ENCODE results near the gene FOXK2.

Gene FOXK2

DNA sequence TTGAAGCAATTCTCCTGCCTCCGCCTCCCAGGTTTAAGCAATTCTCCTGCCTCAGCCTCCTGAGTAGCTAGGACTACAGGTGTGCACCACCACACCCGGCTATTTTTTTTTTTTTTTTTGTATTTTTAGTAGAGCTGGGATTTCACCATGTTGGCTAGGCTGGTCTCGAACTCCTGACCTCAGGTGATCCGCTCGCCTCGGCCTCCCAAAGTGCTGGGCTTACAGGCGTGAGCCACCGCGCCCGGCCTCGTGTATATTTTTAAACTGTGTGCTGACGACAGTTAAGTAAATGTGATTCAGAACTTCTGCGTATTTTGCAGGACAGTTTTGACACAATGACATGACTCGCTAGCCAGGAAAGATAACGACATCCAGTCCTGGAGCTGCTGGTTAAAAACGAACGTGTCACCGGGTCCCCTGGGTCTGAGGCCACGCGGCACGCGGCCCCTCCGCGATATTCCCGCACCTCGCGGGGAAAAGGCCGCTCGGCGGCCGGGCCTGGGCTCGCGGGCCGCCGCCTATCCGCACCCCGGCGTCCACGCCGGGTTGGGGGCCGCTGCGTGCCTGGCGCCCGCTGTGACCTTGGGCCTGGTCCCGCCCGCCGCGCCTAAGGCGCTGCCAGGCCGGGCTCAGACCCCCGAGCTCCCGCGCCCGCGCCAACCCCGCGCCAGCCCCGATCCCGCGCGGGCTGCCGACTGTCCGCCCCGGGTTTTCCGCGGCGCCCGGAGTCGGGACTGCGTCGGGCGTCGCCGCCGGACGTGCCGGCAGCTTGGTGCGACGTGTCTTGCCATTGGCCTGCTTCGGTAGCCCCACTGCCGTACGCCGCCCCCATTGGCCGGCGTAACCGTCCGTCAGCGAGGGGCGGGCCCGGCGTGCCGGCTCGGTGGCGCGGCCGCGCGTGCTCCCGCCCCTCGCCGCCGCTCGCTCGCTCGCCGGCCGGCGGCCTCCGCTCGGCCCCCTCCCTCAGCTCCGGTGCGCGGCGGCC lies at the start of gene FOXK2:
Gene FOXK2 (plus strand): TSS at position 907 of the 985 bp plus-strand sequence. CDS start 157 bp downstream, outside the sequence.
- DNase-seq (ENCODE audit: low read depth), result peak; percentile 87

DNA sequence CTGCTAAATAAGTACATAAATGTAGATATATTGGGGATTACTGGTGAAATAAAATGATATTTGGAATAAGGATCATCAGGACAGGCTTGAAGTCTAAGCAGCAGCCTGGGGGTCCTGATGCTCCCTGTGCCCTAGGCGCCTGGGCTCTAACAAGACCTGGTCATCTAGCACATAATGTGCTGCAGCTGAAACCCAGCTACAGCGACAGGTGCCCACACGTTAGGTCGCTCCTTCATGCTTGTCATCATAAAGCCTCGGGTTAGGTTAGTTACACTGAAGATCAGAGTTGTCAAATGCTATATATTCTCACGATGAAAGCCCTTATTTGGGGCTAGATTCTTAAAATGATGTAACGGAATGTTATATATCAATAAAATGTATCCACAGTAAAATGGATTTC lies 49.5 kb upstream of the FOXK2 start:
- DNase-seq (ENCODE audit: low read depth), result no peak

DNA sequence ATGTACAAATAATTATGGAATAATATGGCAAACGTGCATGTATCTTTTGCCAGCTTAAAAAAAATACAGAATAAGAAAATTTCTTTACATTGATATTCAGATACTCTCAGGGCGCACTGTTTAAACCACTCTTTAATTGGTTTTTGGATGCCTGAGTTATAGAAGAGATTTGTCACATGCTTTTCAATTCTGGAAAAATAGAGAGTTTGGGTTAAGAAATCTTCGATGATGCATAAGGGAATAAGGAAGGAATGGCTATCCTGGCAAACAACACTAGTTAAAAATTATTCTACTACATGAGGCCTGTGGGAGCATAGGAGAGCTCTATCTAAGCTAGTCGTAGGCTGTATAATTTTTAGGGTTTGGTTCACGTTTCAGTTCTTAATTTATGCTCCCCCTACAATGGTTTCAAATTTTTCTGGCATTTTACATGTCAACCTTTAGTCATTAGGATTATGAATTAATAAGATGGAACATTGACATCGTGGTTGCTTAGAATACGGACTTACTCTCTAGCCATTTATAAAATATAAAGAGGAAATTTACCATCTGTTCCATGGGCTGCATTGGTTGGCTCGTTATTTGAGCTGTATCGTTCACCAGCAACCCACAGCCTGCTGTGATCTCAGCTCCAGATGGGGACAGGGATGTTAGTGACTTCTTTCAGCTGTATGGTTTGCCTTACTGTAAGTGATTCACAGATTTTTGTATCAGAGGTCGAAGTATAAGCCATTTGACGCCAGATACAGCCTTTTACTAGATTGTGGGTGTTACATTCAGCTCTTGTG lies 45.1 kb upstream of the FOXK2 start:
- no peak for DNase-seq (ENCODE audit: low read depth)

DNA sequence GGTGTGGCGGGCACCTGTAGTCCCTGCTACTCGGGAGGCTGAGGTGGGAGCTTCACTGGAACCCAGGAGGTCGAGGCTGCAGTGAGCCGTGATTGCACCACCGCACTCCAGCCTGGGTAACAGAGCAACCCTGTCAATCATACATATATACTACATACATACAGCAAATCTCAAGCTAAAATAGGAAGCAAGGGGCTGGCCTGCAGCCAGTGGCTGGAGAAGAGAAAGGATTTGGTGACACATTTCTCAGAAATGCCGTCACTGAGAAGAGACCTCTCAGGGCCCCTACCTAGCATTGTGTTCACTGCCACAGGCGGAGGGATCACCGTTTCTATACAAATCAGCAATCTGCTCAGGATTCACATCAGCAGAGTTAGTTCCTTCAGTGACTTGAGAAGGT lies 44.1 kb upstream of the FOXK2 start:
- no peak for DNase-seq (ENCODE audit: low read depth)

DNA sequence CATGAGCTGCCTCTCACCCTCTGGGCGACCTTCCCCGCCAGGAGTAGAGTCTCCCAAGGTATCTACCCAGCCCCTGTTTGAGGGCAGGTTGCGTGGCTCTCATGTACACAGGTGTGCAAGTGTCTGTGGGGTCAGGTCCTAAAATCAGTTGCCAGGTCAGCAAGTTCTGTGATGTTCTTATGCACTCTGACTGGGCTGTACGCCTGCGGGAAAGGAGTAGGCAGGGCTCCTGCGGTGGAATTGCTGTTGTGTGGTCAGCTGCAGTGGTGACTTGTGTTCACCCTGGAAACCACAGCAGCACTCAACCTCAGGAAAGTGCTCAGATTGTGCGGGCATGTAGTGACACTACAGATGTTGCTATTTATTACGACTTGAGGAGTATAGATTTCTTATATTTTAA lies 41.6 kb upstream of the FOXK2 start:
- DNase-seq (ENCODE audit: low read depth), result no peak

DNA sequence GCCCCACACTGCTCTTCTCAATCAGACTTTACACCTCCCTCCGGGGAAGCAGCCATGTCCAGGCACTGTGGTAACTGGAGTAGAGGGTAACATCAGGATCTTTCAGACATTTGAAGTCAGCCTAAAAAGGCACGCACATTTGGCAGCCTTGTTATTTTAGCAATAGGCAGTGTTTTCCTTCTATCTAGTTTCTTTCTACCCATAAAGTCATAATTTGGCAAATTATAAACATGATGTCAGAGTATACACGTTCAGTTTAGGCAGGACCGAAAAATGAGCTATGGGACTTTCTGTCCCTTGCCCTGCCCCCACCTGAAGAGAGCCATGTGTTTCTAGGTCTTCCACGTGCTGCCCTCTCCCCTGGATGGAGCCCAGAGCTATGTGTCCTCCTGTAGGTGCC lies 39.9 kb upstream of the FOXK2 start:
- DNase-seq (ENCODE audit: low read depth), result no peak

DNA sequence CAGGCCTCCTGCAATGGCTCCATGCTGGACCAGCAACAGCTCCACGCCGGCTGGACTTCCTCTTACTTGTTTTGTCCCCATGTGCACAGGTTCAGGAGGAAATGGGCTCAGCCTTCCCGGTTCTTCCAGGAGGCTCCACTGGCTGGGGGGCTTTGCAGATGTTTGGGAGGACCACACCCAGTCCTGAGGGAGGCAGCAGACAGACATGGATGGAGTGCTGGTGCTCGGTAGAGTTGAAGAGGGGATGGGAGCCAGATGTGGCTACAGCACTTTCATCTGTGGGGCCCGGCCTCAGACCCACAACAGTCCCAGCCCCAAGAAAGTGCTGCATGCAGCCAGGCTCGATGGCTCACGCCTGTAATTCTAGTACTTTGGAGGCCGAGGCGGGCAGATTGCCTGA lies 39.2 kb upstream of the FOXK2 start:
- no peak for DNase-seq (ENCODE audit: low read depth)

DNA sequence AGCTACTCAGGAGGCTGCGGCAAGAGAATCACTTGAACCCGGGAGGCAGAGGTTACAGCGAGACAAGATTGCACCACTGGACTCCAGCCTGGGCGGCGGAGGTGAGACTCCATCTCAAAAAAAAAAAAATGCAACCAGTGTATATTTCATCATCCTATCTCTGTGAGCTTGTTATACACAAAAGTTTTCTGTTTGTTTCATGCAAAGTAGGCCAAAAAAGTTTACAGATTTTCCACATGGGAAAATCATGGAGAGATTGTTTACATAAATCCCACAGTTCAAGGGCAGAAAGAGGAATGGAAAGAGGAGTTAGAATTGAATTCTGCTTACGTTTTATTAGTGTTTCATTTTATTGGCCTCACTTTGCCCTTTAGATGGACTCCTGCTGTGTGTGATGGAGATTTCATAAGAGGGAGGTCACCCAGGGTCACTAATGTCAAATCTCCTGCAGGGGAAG lies 36.3 kb upstream of the FOXK2 start:
- no peak for DNase-seq (ENCODE audit: low read depth)

DNA sequence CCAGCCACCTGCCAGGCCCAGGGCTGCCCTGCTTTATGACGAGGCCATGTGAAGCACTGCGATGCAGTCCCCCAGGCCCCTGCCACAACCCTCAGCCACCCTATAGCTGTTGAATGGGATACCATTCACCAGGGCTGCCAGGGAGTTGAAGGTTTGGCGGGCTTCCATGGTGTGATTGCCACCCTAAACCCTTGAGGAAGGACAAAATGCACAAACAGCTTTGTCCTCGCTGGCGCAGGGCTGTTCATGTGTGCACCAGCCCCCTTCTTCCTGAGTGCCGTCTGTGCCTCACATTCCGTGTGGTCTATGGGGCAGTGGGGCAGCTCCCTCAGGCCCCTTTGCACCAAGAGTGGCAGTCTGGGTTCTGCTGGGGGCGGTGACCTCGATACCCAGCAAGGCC lies 35.7 kb upstream of the FOXK2 start:
- no peak for DNase-seq (ENCODE audit: low read depth)

DNA sequence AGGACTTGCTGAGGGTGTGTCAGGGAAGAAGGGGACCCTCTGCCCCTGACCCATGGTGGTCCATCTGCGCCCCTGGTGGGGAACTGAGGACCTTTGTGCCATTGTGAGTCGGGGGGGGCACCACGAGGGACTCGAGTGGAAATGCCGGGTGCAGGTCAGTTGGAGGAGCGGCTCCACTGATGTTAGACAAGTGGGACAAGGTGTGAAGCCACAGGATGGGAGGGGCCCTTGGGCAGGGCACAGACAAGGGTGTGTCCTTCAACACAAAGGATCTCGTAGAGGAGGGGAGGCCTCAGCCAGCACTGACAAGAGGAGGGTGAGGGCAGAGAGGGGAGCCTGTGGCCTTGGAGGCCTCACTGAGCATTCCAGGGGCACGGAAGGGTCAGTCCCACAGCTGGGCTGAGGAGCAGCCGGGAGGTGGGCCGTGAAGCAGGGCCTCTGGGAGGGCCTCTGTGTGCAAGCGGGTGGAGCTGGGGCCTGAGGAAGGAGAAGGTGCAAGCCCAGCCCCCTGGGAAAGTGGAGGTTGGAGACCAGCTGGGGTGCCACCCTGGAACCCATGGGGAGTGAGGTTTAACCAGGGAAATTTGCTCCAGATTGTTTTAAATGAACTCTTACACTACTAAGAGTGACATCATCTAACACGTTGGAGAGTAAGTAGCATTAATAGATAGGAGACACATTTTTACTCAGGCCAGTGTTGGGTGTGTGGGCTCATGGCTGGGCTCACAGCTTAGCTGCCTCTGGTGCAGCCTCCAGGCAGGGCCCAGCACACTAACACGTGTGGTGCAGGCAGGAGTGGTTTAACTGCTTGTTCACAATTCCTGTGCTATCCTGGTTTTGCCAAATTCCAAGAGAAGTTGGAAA lies 33.1 kb upstream of the FOXK2 start:
- no peak for DNase-seq (ENCODE audit: low read depth)

DNA sequence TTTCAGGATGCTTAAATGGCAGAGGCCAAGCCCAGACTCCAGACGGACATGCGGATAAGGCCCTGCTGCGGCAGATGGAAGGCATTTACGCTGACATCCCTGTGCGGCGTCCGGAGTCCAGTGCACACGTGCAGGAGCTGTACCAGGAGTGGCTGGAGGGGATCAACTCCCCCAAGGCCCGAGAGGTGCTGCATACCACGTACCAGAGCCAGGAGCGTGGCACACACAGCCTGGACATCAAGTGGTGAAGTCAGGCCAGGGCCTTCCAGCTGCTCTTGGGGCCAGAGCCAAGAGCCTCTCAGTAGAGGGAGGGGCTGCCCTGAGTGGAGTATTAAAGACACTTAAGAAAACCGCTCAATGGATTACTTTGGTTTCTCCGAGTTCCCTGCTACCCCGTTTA lies 31.6 kb upstream of the FOXK2 start:
- no peak for DNase-seq (ENCODE audit: low read depth)

DNA sequence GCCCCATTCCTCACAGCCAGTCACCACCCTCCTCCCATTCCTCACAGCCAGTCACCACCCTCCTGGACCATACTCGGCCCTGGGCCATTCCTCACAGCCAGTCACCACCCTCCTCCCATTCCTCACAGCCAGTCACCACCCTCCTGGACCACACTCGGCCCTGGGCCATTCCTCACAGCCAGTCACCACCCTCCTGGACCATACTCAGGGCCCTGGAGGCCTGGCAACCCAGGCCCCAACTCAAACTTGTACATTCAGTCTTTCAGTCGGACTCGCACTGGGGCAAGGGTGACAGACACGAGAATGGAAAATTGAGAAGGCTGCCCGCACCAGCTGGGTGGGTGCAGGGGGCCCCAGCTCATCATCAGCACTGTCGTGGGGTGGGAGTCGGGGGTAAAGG lies 30.4 kb upstream of the FOXK2 start:
- no peak for DNase-seq (ENCODE audit: low read depth)

DNA sequence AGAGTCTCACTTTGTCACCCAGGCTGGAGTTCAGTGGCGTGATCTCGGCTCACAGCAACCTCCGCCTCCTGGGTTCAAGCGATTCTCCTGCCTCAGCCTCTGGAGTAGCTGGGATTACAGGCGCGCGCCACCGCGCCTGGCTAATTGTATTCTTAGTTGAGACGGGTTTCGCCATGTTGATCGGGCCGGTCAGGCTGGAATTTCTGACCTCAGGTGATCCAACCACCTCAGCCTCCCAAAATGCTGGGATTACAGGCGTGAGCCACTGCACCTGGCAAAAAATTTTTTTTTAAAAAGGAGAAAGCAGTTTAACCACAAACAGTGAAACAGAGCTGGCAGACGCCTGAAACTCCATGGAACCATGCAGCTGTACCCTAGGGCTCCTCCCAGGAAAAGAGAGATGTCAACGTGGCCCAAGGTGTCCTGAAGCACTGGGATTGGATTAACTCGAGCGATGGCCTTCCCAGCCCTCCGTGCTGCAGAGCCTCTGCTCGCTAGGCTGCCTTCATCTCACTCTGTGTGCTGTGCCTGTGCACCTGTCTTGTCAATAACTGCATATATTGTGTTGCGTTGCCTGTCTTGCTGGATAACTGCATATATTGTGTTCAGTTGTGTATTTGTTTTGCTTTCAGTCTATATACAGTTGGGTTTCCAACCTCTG lies 29.6 kb upstream of the FOXK2 start:
- DNase-seq (ENCODE audit: low read depth), result no peak

DNA sequence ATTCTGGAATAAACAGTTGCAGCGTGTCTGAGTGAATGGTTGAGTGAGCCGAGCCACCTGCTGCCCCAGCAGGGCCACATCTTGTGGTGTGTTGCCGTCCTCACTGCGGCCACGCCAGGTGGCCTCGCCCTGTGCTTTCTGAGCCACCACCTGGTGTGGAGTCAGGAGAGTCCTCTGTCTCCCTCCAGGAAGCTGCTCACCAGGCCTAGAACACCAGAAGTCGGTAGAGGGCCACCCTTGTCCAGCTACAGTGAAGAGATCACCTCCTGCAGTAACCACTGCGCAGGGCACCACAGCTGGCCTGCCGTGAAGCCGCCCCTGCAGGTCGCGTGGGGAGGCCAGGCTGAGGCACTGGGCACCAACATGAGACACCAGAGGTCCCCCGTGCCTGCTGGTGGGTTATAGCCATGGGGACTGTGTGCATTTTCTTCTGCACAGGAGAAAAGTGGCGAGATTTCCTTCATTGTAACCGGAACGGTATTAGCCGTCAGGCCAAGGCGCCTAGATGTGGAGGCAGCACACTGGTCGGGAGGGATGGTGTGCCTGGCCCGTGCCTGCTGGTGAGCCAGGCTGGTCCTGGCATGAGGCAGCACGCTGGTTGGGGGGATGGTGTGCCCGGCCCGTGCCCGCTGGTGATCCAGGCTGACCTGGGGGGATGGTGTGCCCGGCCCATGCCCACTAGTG lies 28.9 kb upstream of the FOXK2 start:
- DNase-seq (ENCODE audit: low read depth), result no peak

DNA sequence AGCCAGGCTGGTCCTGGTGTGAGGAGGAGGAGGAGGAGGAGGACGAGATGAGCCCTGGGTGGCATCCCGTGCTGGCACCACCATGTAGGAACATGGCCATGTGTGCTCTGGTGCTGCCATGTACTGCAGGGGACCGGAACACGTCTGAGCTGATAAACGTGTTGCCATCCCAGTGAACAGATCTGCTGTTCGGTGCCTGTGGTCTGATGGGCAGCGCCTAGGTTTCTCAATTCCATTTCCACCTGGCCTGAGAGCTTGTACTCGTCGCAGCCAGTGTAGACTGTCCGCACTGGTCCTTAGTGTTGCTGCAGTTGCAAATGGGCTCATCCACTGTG lies 28.4 kb upstream of the FOXK2 start:
- DNase-seq (ENCODE audit: low read depth), result no peak

DNA sequence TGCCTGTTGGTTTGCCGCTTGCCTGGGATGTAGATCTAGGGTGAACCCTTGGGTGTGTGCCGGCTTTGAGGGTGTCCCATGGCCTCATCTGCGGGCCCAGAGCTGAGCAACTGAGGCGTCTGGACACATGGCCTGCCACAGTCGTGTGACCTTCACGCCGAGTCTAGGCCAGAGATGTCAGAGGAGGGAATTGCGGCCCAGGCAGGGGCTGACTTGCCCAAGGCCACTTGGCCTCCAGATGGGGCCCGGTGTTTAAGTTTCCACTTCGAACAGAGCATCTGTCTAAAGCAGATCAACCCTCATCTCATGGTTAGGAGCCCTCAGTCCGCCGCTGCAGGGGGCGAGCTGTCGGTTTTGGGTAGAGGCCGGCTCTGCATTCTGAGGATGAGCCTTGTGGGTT lies 28.0 kb upstream of the FOXK2 start:
- no peak for DNase-seq (ENCODE audit: low read depth)

DNA sequence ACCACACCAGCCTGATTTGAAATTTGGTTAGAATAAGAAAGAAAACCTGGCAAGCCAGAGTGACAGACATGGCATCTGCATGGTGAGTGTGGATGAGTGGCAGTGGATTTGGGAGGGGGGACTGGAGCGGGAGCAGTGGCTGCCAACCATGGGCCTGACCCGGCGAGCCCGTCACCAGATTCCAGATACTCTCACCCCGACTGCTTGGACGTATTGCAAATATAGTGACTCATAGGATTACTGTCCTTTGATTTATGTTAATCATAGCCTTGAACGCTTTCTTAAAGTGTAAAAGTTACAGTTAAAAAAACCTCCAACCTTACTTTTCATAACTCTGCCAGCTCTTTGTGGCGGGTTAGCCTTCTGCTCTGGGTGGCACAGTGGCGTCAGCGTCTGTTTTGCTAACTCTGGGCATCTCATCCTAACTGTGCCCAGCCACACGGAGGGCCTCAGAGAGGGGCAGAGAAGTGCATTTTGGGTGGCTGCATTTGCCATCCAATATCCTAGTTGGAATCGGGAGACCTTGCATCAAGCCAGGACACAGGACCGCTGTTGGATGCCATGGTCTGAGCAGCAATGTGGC lies 26.8 kb upstream of the FOXK2 start:
- DNase-seq (ENCODE audit: low read depth), result no peak

DNA sequence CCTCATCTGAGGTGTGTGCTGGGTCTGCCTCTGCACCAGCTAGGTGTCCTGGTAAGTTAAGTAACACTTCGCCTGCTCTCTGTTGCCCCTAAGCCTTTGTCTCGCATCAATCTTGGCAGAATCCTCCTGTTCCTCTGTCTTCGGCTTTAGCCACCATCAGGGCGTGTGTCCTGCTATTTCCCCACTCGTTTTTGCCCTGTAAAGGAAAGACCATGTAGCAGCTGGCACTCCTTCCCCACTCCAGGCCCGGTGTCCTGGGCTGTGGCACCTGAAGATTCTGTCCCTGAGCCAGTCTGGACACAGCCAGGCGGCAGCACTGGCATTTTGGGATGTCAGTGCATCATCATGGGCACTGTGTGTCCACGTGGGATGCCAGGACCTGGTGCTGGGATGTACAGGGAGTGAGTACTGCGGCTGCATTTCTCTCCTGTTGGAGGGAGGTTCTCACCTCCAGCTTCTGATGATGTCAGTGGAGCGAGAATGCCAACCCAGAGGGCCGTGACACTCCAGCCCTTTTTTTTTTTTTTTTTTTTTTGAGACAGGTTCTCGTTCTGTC lies 26.2 kb upstream of the FOXK2 start:
- DNase-seq (ENCODE audit: low read depth), result no peak

DNA sequence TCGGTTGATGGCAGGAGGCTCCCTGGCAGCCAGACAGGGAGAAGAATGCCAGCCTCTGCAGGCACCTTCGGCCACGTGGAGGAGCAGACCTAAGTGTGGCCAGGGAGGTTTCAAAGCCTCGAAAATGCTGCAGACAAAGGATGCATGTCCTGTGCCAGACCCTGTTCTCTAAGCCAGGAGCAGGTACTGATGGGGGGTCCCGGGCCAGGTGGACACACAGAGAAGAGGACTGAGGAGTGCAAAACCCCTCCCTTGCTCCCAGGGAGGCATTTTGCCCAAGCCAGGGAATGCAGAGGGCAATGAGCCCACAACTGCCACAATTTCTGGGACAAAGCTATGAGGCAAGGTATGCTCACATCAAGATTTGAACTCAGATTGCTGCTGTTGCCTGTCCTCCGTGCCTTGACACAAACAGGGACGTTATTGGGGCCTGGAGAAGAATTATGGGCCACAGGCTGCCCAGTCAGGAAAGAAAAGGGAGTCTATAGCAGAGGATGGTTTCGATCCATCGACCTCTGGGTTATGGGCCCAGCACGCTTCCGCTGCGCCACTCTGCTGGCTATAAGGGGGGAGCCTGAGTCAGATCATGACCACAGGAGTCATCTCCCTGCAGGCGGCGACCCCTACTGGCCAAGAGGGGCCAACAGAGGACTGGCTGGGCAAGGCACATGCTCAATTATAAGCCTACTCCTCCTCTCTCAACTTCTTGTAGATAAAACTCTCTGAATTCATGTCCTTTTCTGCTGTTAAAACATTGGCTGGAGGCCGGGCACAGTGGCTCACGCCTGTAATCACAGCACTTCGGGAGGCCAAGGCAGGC lies 25.1 kb upstream of the FOXK2 start:
- DNase-seq (ENCODE audit: low read depth), result peak; percentile 80

Measured in activated T-cell treated with anti-CD3 and anti-CD28 coated beads for 1 hour (primary cell).